Measurements from ENCODE around the gene RIMBP2.

RIMBP2 gene

GRCh38 chr12:130465626-130466025 lies 250.5 kb downstream of the RIMBP2 start:
- DNase-seq (ENCODE audit: insufficient read length): no peak
- no peak for TF ChIP-seq POLR2A (IDR thresholded peaks at IDR 0.05; ENCODE audit: low read depth, low read length)
- no peak for TF ChIP-seq POLR2AphosphoS5 (IDR thresholded peaks at IDR 0.05; ENCODE audit: low read depth, low read length)
- FAIRE-seq: no peak

GRCh38 chr12:130465046-130465445 lies 251.1 kb downstream of the RIMBP2 start:
- no peak for FAIRE-seq
- DNase-seq (ENCODE audit: insufficient read length): no peak
- TF ChIP-seq TAF1 (IDR thresholded peaks at IDR 0.05; ENCODE audit: borderline replicate concordance, low read depth, low read length) (no peak), POLR2A (IDR thresholded peaks at IDR 0.05; ENCODE audit: low read depth, low read length) (no peak), POLR2AphosphoS5 (IDR thresholded peaks at IDR 0.05; ENCODE audit: low read depth, low read length) (no peak)

- DNase-seq (ENCODE audit: insufficient read length) (no peak), FAIRE-seq (no peak)
- no peak for TF ChIP-seq POLR2A (IDR thresholded peaks at IDR 0.05; ENCODE audit: low read depth, low read length)
- TF ChIP-seq TAF1 (IDR thresholded peaks at IDR 0.05; ENCODE audit: borderline replicate concordance, low read depth, low read length): no peak
- no peak for TF ChIP-seq POLR2AphosphoS5 (IDR thresholded peaks at IDR 0.05; ENCODE audit: low read depth, low read length)
These were observed 252.1 kb downstream of the RIMBP2 start for GRCh38 chr12:130463818-130464670.

- no peak for FAIRE-seq
- no peak for DNase-seq (ENCODE audit: insufficient read length)
These were observed 252.8 kb downstream of the RIMBP2 start for GRCh38 chr12:130463275-130463658.

GRCh38 chr12:130462558-130463274 lies 253.4 kb downstream of the RIMBP2 start:
- no peak for DNase-seq (ENCODE audit: insufficient read length)
- no peak for TF ChIP-seq TAF1 (IDR thresholded peaks at IDR 0.05; ENCODE audit: borderline replicate concordance, low read depth, low read length)
- no peak for TF ChIP-seq POLR2A (IDR thresholded peaks at IDR 0.05; ENCODE audit: low read depth, low read length)
- TF ChIP-seq POLR2AphosphoS5 (IDR thresholded peaks at IDR 0.05; ENCODE audit: low read depth, low read length): no peak
- no peak for FAIRE-seq

More at GRCh38 chr12:130463275-130463658, 252.8 kb downstream of the RIMBP2 start:
- no peak for TF ChIP-seq POLR2AphosphoS5 (IDR thresholded peaks at IDR 0.05; ENCODE audit: low read depth, low read length)
- TF ChIP-seq POLR2A (IDR thresholded peaks at IDR 0.05; ENCODE audit: low read depth, low read length): no peak
- no peak for TF ChIP-seq TAF1 (IDR thresholded peaks at IDR 0.05; ENCODE audit: borderline replicate concordance, low read depth, low read length)

- no peak for DNase-seq (ENCODE audit: insufficient read length)
- TF ChIP-seq TAF1 (IDR thresholded peaks at IDR 0.05; ENCODE audit: borderline replicate concordance, low read depth, low read length): no peak
- TF ChIP-seq POLR2A (IDR thresholded peaks at IDR 0.05; ENCODE audit: low read depth, low read length): no peak
- no peak for TF ChIP-seq POLR2AphosphoS5 (IDR thresholded peaks at IDR 0.05; ENCODE audit: low read depth, low read length)
- FAIRE-seq: no peak
These were observed 254.1 kb downstream of the RIMBP2 start for GRCh38 chr12:130461839-130462557.

- TF ChIP-seq TAF1 (IDR thresholded peaks at IDR 0.05; ENCODE audit: borderline replicate concordance, low read depth, low read length): no peak
- TF ChIP-seq POLR2A (IDR thresholded peaks at IDR 0.05; ENCODE audit: low read depth, low read length): no peak
- TF ChIP-seq POLR2AphosphoS5 (IDR thresholded peaks at IDR 0.05; ENCODE audit: low read depth, low read length): no peak
- DNase-seq (ENCODE audit: insufficient read length) (no peak), FAIRE-seq (no peak)
These were observed 254.7 kb downstream of the RIMBP2 start for GRCh38 chr12:130461447-130461815.

GRCh38 chr12:130460611-130461446 lies 255.3 kb downstream of the RIMBP2 start:
- TF ChIP-seq POLR2A (IDR thresholded peaks at IDR 0.05; ENCODE audit: low read depth, low read length) (no peak), TAF1 (IDR thresholded peaks at IDR 0.05; ENCODE audit: borderline replicate concordance, low read depth, low read length) (no peak), POLR2AphosphoS5 (IDR thresholded peaks at IDR 0.05; ENCODE audit: low read depth, low read length) (no peak)
- no peak for DNase-seq (ENCODE audit: insufficient read length)
- no peak for FAIRE-seq

GRCh38 chr12:130459916-130460315 lies 256.2 kb downstream of the RIMBP2 start:
- FAIRE-seq (no peak), DNase-seq (ENCODE audit: insufficient read length) (no peak)
- TF ChIP-seq POLR2AphosphoS5 (IDR thresholded peaks at IDR 0.05; ENCODE audit: low read depth, low read length): no peak
- TF ChIP-seq TAF1 (IDR thresholded peaks at IDR 0.05; ENCODE audit: borderline replicate concordance, low read depth, low read length): no peak
- TF ChIP-seq POLR2A (IDR thresholded peaks at IDR 0.05; ENCODE audit: low read depth, low read length): no peak

- TF ChIP-seq POLR2AphosphoS5 (IDR thresholded peaks at IDR 0.05; ENCODE audit: low read depth, low read length): no peak
- TF ChIP-seq TAF1 (IDR thresholded peaks at IDR 0.05; ENCODE audit: borderline replicate concordance, low read depth, low read length): no peak
- no peak for TF ChIP-seq POLR2A (IDR thresholded peaks at IDR 0.05; ENCODE audit: low read depth, low read length)
- no peak for FAIRE-seq
- DNase-seq (ENCODE audit: insufficient read length): no peak
These were observed 257.8 kb downstream of the RIMBP2 start for GRCh38 chr12:130458341-130458740.

Measured in GM12892 (cell line).